HG02588 (cell line): ENCODE results near the gene ZNF296.

Source experiments
- ATAC-seq: cut with Tn5 transposase; IDR thresholded peaks from one replicate; pipeline ENCODE4 v1.9.1; 2021; ENCODE audit warnings: mild to moderate bottlenecking, moderate library complexity; ENCODE audit not compliant: unreplicated experiment

The ZNF296 gene

DNA sequence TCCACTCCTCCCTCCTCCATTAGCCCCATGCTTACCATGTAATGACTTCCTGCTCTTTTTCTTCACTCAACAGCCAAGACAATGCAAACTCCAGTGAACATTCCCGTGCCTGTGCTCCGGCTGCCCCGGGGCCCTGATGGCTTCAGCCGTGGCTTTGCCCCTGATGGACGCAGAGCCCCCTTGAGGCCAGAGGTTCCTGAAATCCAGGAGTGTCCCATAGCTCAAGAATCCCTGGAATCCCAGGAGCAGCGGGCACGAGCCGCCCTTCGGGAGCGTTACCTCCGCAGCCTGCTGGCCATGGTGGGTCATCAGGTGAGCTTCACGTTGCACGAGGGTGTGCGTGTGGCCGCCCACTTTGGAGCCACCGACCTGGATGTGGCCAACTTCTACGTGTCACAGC is 13.8 kb upstream of the ZNF296 start:
- no peak for ATAC-seq

GRCh38 chr19:45087531-45087930 is 11.3 kb upstream of the ZNF296 start:
- no peak for ATAC-seq

- ATAC-seq = no peak
These were observed 10.2 kb upstream of the ZNF296 start for GRCh38 chr19:45086480-45086879.

DNA sequence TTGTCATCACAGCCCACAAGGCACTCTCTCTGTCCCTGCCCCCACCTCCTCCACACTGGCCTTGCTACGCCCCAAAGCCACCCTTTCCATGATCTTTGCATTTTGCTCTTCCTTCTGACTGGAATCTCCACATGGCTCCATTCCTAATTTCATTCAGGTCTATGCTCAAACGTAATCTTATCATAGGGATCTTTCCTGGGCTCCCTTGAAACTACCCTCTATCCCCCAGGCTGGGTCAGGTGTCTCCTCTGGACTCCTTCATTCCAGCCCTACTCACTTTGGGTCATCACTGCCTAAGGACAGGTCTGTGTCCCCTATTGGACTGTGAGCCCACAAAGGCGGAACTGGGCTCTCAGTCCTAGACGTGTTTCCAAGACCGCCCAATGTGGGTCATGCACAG is 5.9 kb upstream of the ZNF296 start:
- no peak for ATAC-seq

GRCh38 chr19:45079911-45080370 is 3.7 kb upstream of the ZNF296 start:
- no peak for ATAC-seq

DNA sequence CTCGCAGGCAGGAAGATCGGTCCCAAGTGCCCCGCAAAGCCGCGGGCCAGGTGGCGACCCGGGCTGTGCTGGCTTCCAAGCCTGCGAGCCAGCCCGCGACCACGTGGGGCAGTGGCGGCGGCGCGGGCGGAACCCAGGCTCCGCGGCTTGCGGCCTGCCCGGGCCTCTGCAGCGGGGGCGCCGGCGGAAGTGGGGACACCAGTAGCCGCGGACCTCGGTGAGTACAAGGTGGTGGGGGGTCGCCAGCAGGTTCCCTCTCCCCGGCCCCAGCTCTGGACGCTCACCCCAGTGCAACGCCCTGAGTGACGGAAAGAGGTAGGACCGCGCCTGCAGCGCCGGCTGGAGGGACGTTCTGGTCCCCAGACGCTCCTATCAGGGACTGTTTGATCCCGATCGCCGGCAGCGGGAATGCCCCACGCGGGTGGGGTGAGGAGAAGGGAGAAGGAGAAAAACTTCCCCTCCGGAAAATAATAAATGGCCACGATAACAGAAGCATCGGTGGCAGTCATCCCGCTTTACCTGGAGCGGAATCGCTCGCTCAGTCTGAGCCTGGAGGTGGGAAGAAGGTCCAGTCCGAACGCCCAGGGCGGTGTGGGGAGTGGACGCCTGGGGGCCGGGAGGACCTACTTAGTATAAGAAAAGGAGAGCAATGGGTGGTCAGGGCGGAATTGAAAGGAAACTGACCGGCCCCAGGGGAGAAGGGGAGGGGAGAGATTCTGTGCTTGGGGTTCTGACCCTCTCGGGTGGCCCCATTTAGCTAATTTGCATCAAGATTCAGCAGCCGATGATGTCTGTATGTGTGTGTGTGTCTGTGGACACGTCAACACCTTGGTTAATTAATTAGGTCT is 3.0 kb upstream of the ZNF296 start, which contains the start of gene GEMIN7:
GEMIN7 (plus strand) TSS at position 198 of the 848 bp plus-strand sequence. CDS start 10,855 bp downstream, outside the sequence.
- ATAC-seq = no peak

DNA sequence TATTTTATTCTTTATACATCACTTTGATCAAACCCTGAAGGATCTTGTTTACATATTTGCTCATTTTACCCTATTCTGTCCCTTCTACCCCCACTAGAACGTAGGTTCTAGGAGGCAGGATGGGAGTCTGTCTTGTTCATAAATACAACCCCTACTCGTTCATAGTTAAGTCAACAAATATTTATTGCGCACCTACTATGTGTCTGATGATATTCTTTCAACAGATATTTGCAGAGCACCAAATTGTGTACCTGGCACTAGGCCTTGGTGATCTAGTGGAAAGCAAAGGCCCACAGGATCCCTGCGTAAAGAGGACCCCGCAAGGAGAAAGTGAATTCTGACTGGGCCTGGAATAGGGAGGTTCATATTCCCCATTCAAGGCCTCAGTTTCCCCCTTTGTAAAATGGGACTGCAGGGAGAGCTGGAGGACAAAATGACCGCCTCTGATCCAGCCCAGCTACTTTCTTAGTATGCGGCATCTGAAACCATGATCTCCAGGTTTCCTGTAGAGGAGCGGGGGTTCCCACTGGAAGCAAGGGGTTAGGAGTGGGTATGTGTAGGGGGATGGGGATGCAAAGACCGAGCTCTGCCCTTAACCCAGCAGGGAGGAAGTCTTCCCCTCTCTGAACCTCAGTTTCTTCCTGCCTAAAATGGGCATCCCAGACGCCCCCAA is 2.2 kb upstream of the ZNF296 start:
- ATAC-seq = no peak

GRCh38 chr19:45076851-45077730 is 813 bp upstream of the ZNF296 start:
- no peak for ATAC-seq

- ATAC-seq = peak; percentile 56
These were observed 813 bp downstream of the ZNF296 start for GRCh38 chr19:45075301-45076028.

- ATAC-seq = no peak
These were observed 1.5 kb downstream of the ZNF296 start for GRCh38 chr19:45074744-45075300.

- ATAC-seq = no peak
These were observed 4.1 kb downstream of the ZNF296 start for GRCh38 chr19:45071969-45072790.

- no peak for ATAC-seq
These were observed 4.7 kb downstream of the ZNF296 start for GRCh38 chr19:45071545-45071938.

- ATAC-seq = no peak
These were observed 5.3 kb downstream of the ZNF296 start for GRCh38 chr19:45070861-45071544.

GRCh38 chr19:45070214-45070613 is 6.1 kb downstream of the ZNF296 start:
- no peak for ATAC-seq

- no peak for ATAC-seq
These were observed 7.2 kb downstream of the ZNF296 start for GRCh38 chr19:45069056-45069455.

GRCh38 chr19:45068041-45068440 is 8.2 kb downstream of the ZNF296 start:
- ATAC-seq = no peak

DNA sequence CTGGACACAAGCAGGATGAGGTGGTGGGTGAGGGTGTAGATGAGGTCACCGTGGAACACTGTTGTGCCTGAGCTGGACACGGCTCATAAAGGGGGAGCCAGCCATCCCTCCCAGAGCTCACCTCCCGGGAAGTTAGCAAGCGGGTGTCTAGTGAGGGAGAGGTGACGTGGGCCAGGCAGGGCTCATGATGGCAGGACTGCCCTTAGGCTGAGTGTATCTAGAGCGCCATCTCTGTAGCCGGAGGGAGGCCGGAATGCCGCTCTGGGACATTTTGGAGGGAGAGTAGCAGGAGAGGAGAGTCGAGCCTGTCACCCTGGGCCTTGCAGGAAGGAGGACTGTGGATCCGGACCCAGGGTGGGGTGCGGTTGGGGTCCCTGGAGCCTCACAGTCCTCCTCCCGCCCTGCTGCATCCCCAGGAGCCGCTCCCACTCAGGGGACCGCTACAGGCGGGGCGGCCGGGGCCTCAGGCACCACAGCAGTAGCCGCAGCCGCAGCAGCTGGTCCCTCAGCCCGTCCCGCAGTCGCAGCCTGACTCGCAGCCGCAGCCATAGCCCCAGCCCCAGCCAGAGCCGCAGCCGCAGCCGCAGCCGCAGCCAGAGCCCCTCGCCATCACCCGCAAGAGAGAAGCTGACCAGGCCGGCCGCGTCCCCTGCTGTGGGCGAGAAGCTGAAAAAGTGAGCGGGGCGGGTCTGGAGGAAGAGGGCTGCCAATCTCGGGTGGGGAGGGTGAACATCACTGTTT is 9.2 kb downstream of the ZNF296 start:
- no peak for ATAC-seq
